IPS DF 6.9 (cell line): ENCODE measurements around the gene TNFAIP8L1.

Experiments used
- DNase-seq: peaks from one replicate; pipeline ENCODE4 v3.0.0-alpha.2; 2013; ENCODE audit warnings: low read depth, low spot score
- H3K27ac ChIP-seq: one replicate; pipeline ENCODE4 v1.5.1; 2013; ENCODE audit warnings: low read length, control low read depth
- H3K27me3 ChIP-seq: 2 replicates; pipeline ENCODE4 v1.6.1; 2013; ENCODE audit warnings: mild to moderate bottlenecking, low read length; ENCODE audit not compliant: control insufficient read depth, insufficient read depth
- H3K36me3 ChIP-seq: 2 replicates; pipeline ENCODE4 v1.6.1; 2013; ENCODE audit warnings: low read length; ENCODE audit not compliant: control insufficient read depth, insufficient read depth
- H3K4me1 ChIP-seq: 2 replicates; pipeline ENCODE4 v1.6.1; 2013; ENCODE audit warnings: low read length; ENCODE audit not compliant: control insufficient read depth, insufficient read depth
- H3K4me3 ChIP-seq: 2 replicates; pipeline ENCODE4 v1.5.1; 2013; ENCODE audit warnings: mild to moderate bottlenecking, low read length
- H3K9me3 ChIP-seq: 2 replicates; pipeline ENCODE4 v1.6.1; 2013; ENCODE audit warnings: low read length, inconsistent platforms; ENCODE audit not compliant: control insufficient read depth, insufficient read depth
- WGBS: extraction: QIAGEN DNeasy Blood & Tissue Kit; methylation state at CpG from one replicate; pipeline ENCODE4 v1.1.7; 2013; ENCODE audit warnings: mixed read lengths, missing lambda C conversion rate; ENCODE audit not compliant: insufficient read length, insufficient coverage; 5-methylcytosine and 5-hydroxymethylcytosine counted together

TNFAIP8L1 gene

GRCh38 chr19:4662020-4662695 is 22.8 kb downstream of the TNFAIP8L1 start:
- Histone ChIP-seq H3K27ac (no peak overlapping the region), H3K9me3 (no peaks in the 10 kb centered on the region), H3K4me1 (no peaks in the 10 kb centered on the region), H3K36me3 (peaks cover 11% of the 10 kb centered on the region), H3K27me3 (no peaks in the 10 kb centered on the region), H3K4me3 (no peak overlapping the region)
- WGBS: no CpG with 5 or more reads among the region's 20 CpGs
- DNase-seq: no peak

GRCh38 chr19:4662812-4663211 is 23.5 kb downstream of the TNFAIP8L1 start:
- Histone ChIP-seq H3K27me3 (no peaks in the 10 kb centered on the region), H3K36me3 (peaks cover 11% of the 10 kb centered on the region), H3K4me3 (no peak overlapping the region), H3K4me1 (no peaks in the 10 kb centered on the region), H3K27ac (no peak overlapping the region), H3K9me3 (no peaks in the 10 kb centered on the region)
- WGBS: 100% methylated on average over 1 of the region's 6 CpGs
- DNase-seq: no peak

GRCh38 chr19:4664642-4665041 is 25.3 kb downstream of the TNFAIP8L1 start:
- Histone ChIP-seq H3K9me3 (no peaks in the 10 kb centered on the region), H3K27me3 (no peaks in the 10 kb centered on the region), H3K27ac (no peak overlapping the region), H3K4me3 (no peak overlapping the region), H3K36me3 (peaks cover 3% of the 10 kb centered on the region), H3K4me1 (no peaks in the 10 kb centered on the region)
- no peak for DNase-seq
- no CpG with 5 or more reads among the region's 12 CpGs for WGBS

GRCh38 chr19:4669723-4670480 is 30.6 kb downstream of the TNFAIP8L1 start, which contains the start of gene MYDGF:
MYDGF (minus strand) TSS chr19:4670342; CDS start chr19:4670334, 8 bp downstream.
- WGBS: no CpG with 5 or more reads among the region's 75 CpGs
- H3K4me3 ChIP-seq: peak within 1 kb of the TSS; percentile 94
- H3K4me1 ChIP-seq: no peaks in the 10 kb centered on the region
- no peaks in the 10 kb centered on the region for H3K36me3 ChIP-seq
- H3K27ac ChIP-seq: no peak within 1 kb of the TSS
- H3K9me3 ChIP-seq: no peaks in the 10 kb centered on the region
- no peaks in the 10 kb centered on the region for H3K27me3 ChIP-seq
- DNase-seq: peak; percentile 61

- Histone ChIP-seq H3K9me3 (no peaks in the 10 kb centered on the region), H3K27me3 (no peaks in the 10 kb centered on the region), H3K4me3 (no peak overlapping the region), H3K4me1 (no peaks in the 10 kb centered on the region), H3K27ac (no peak overlapping the region), H3K36me3 (peaks cover 3% of the 10 kb centered on the region; the same call in 1 of the 2 replicates)
- no peak for DNase-seq
- no CpG with 5 or more reads among the region's 10 CpGs for WGBS
Observed at GRCh38 chr19:4671185-4671851, 32.0 kb downstream of the TNFAIP8L1 start.

GRCh38 chr19:4673216-4673615 is 33.9 kb downstream of the TNFAIP8L1 start:
- no CpG with 5 or more reads among the region's 4 CpGs for WGBS

GRCh38 chr19:4673726-4674125 is 34.4 kb downstream of the TNFAIP8L1 start:
- Histone ChIP-seq H3K27ac (no peak overlapping the region), H3K4me3 (no peak overlapping the region), H3K36me3 (peaks cover 3% of the 10 kb centered on the region; the same call in 1 of the 2 replicates), H3K9me3 (no peaks in the 10 kb centered on the region), H3K27me3 (no peaks in the 10 kb centered on the region), H3K4me1 (peaks cover 6% of the 10 kb centered on the region)
- DNase-seq: no peak
- no CpG with 5 or more reads among the region's 4 CpGs for WGBS

More at GRCh38 chr19:4673216-4673615, 33.9 kb downstream of the TNFAIP8L1 start:
- no peak for DNase-seq
- H3K4me3 ChIP-seq: no peak overlapping the region
- H3K9me3 ChIP-seq: no peaks in the 10 kb centered on the region
- no peaks in the 10 kb centered on the region for H3K27me3 ChIP-seq
- peaks cover 2% of the 10 kb centered on the region; the same call in 1 of the 2 replicates for H3K4me1 ChIP-seq
- no peak overlapping the region for H3K27ac ChIP-seq
- peaks cover 3% of the 10 kb centered on the region; the same call in 1 of the 2 replicates for H3K36me3 ChIP-seq

- DNase-seq: no peak
- no CpG with 5 or more reads among the region's 16 CpGs for WGBS
- Histone ChIP-seq H3K4me3 (no peak overlapping the region), H3K4me1 (peaks cover 6% of the 10 kb centered on the region), H3K9me3 (no peaks in the 10 kb centered on the region), H3K27me3 (no peaks in the 10 kb centered on the region), H3K27ac (no peak overlapping the region), H3K36me3 (peaks cover 3% of the 10 kb centered on the region; the same call in 1 of the 2 replicates)
Observed at GRCh38 chr19:4675346-4675745, 36.0 kb downstream of the TNFAIP8L1 start.

- H3K4me3 ChIP-seq: no peak overlapping the region
- no CpG with 5 or more reads among the region's 17 CpGs for WGBS
- peaks cover 6% of the 10 kb centered on the region for H3K4me1 ChIP-seq
- peak; percentile 93 for DNase-seq
- H3K36me3 ChIP-seq: peaks cover 3% of the 10 kb centered on the region; the same call in 1 of the 2 replicates
- H3K27ac ChIP-seq: no peak overlapping the region
- no peaks in the 10 kb centered on the region for H3K27me3 ChIP-seq
- H3K9me3 ChIP-seq: no peaks in the 10 kb centered on the region
Observed at GRCh38 chr19:4676955-4677731, 37.8 kb downstream of the TNFAIP8L1 start.
